ENCODE results near the gene SCG2.

SCG2 gene

DNA sequence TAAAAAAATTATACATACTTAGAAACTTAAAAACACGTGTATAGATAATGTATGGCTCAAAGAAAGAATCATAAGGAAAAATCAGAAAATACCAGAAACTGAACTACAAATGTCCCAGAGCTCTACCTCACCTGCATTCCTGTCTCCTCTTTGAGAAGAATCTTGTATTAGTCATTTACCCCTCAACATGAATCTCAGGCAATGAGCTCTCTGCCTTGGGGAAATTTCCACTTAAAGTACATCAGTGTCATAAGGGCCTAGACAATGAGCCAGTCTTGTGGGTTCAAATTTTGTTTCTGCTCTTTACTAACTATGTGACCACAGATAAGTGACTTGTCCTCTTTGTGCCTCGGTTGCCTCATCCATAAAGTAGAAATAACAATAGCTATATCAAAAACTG is 40.1 kb downstream of the SCG2 start:
- TF ChIP-seq, protein P1, sequence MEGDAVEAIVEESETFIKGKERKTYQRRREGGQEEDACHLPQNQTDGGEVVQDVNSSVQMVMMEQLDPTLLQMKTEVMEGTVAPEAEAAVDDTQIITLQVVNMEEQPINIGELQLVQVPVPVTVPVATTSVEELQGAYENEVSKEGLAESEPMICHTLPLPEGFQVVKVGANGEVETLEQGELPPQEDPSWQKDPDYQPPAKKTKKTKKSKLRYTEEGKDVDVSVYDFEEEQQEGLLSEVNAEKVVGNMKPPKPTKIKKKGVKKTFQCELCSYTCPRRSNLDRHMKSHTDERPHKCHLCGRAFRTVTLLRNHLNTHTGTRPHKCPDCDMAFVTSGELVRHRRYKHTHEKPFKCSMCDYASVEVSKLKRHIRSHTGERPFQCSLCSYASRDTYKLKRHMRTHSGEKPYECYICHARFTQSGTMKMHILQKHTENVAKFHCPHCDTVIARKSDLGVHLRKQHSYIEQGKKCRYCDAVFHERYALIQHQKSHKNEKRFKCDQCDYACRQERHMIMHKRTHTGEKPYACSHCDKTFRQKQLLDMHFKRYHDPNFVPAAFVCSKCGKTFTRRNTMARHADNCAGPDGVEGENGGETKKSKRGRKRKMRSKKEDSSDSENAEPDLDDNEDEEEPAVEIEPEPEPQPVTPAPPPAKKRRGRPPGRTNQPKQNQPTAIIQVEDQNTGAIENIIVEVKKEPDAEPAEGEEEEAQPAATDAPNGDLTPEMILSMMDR (IDR thresholded peaks at IDR 0.05; ENCODE audit: borderline replicate concordance, insufficient read depth, low read depth, low read length), result no peak
- H3K4me3 ChIP-seq (ENCODE audit: low read depth, low read length), result no peak overlapping the region

DNA sequence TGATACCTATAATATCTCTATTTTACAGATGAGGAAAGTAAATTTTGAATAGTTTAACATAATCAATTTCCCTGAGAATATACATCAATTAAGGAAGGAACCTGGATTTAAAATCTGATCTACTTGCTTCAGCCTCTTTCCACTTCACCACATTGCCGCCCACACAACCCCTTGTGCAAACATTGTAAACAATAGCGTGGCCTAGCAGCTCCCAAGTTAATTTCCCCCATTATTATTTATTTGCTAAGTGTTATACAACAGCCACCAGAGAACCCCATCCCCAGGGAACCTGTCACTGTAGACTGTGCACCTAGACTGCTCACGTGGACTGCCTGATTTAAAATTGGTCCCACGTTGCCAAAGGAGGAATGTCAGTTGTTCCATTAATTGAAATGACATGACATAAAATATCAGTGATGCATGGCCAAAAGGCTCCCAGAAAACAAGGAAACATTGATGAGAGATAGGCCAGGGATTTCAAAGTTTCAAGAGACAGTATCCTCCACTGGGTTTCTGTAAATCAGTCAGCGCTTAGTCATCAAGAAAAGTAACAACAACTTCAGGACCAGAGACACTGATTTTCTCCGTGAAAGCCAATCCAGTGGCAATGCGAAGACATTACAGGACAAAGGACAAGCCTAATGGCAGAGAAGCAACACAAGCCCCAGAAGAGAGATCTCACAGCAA is 41.3 kb downstream of the SCG2 start:
- H3K4me3 ChIP-seq (ENCODE audit: low read depth, low read length), result no peak overlapping the region
- TF ChIP-seq, protein P1 (IDR thresholded peaks at IDR 0.05; ENCODE audit: borderline replicate concordance, insufficient read depth, low read depth, low read length), result no peak

DNA sequence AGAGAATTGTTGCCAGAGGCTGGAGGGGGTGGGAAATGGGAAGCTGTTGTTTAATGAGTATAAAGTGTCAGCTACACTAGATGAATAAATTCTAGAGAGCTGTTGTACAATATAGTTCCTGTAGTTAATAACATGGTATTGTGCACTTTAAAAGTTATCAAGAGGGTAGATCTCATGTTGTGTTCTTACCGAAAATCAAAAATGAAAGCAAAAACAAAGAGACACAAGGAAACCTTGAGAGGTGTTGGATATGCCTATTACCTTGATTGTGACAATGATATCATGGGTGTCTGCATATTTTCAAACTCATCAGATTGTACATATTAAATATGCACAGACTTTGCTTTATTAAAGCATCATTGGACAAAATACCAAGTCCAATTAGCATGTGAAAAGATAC is 43.2 kb downstream of the SCG2 start:
- TF ChIP-seq, protein P1 (IDR thresholded peaks at IDR 0.05; ENCODE audit: borderline replicate concordance, insufficient read depth, low read depth, low read length), result no peak
- H3K4me3 ChIP-seq (ENCODE audit: low read depth, low read length), result no peak overlapping the region

DNA sequence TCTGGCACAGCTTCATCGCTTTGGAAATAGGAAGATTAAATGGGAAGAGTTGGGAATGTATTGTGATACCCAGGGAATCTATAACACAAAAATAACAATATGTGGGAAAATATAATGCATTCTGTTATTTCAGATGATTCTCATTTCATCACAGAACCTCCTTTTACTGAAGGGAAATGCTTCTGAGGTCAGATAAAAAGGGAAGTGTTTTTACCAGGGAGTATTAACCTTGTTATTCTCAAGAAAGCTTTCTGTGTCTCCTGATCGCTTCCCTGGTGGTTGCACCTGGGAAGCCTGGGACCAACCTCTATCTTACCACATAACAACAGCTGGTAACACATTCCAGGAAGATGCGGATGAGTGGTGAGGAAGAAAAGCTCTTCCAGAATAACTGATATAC is 47.2 kb downstream of the SCG2 start:
- TF ChIP-seq, protein P1 (IDR thresholded peaks at IDR 0.05; ENCODE audit: borderline replicate concordance, insufficient read depth, low read depth, low read length), result no peak
- H3K4me3 ChIP-seq (ENCODE audit: low read depth, low read length), result no peak overlapping the region

DNA sequence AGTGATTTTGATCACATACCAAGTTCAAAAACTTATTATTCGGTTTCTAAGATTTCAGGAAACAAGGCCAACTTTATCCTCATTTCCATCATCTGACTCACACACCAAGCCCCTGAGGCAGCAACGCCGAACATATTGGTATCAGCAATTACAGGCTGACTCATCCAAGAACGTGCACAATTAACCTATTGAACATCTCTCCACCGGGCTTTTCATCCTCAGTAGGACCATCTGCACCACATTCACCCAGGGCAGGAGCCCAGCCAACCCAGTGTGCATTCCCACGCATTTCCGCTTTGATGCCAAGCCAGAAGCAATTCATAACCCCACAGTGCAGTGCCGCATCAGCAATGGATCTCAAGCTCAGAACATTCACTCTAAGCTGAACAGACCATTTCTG is 52.9 kb downstream of the SCG2 start:
- no peak overlapping the region for H3K4me3 ChIP-seq (ENCODE audit: low read depth, low read length)
- TF ChIP-seq, protein P1 (IDR thresholded peaks at IDR 0.05; ENCODE audit: borderline replicate concordance, insufficient read depth, low read depth, low read length), result no peak

DNA sequence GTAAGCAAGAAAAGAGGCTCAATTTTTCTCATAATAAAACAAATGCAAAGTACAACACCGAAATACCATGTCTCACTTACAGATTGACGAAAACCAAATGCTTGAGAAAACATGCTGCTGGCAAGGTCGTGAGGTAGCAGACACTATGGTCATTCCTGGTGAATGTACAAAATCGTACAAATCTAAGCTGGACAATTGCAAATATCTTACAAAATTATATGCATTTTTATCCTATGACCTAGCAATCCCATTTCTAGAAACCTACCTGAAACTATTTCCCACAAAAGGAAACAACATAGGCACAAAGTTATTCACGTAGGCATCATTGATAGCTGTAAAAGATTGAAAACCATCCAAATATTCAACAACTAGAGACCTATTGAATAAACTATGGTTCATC is 54.0 kb downstream of the SCG2 start:
- TF ChIP-seq, protein P1 (IDR thresholded peaks at IDR 0.05; ENCODE audit: borderline replicate concordance, insufficient read depth, low read depth, low read length), result no peak
- no peak overlapping the region for H3K4me3 ChIP-seq (ENCODE audit: low read depth, low read length)

All from GM12875 (cell line).